HL-60/S4 (cell line): ENCODE measurements around the gene ZNF91.
"Not testable (repeated sequence)": the region's sequence is repeated elsewhere in the genome, so short reads cannot be mapped to it uniquely, and the experiment has no call there.

Experiments
- in situ Hi-C: fragments of 300-500 bp; cut with MboI; formaldehyde crosslinking; loops from 2 replicates; pipeline ENCODE4 v1.14.3; 2022; ENCODE audit warnings: low sequenced_read_pairs

Gene ZNF91

GRCh38 chr19:23395041-23395721, at the start of gene ZNF91:
Gene ZNF91, minus strand, starts transcription at chr19:23395471. Its CDS starts 117 bp downstream, at chr19:23395354.
- in situ Hi-C loops, result no loop called here

GRCh38 chr19:23440791-23441190, 45.5 kb upstream of the ZNF91 start:
- in situ Hi-C loops, result no loop called here

GRCh38 chr19:23440207-23440606, 44.9 kb upstream of the ZNF91 start:
- in situ Hi-C loops, result no loop called here

- in situ Hi-C loops, result no loop called here
Measured at GRCh38 chr19:23439623-23440022, 44.4 kb upstream of the ZNF91 start.

GRCh38 chr19:23437901-23438300, 42.6 kb upstream of the ZNF91 start:
- in situ Hi-C loops, result no loop called here

- in situ Hi-C loops, result no loop called here
Measured at GRCh38 chr19:23436944-23437343, 41.7 kb upstream of the ZNF91 start.

GRCh38 chr19:23436318-23436717, 41.0 kb upstream of the ZNF91 start:
- in situ Hi-C loops, result no loop called here

- in situ Hi-C loops, result no loop called here
Measured at GRCh38 chr19:23420824-23421223, 25.6 kb upstream of the ZNF91 start.

GRCh38 chr19:23419261-23419660, 24.0 kb upstream of the ZNF91 start:
- in situ Hi-C loops, result not testable (repeated sequence)

- in situ Hi-C loops, result no loop called here
Measured at GRCh38 chr19:23415561-23416191, 20.4 kb upstream of the ZNF91 start.

- in situ Hi-C loops, result no loop called here
Measured at GRCh38 chr19:23415034-23415433, 19.8 kb upstream of the ZNF91 start.

- in situ Hi-C loops, result no loop called here
Measured at GRCh38 chr19:23410155-23410554, 14.9 kb upstream of the ZNF91 start.

- in situ Hi-C loops, result no loop called here
Measured at GRCh38 chr19:23409392-23410048, 14.2 kb upstream of the ZNF91 start.

GRCh38 chr19:23407616-23408133, 12.4 kb upstream of the ZNF91 start:
- in situ Hi-C loops, result no loop called here

- in situ Hi-C loops, result no loop called here
Measured at GRCh38 chr19:23406721-23407120, 11.4 kb upstream of the ZNF91 start.

GRCh38 chr19:23406091-23406490, 10.8 kb upstream of the ZNF91 start:
- in situ Hi-C loops, result no loop called here

- in situ Hi-C loops, result no loop called here
Measured at GRCh38 chr19:23404676-23405075, 9.4 kb upstream of the ZNF91 start.

GRCh38 chr19:23403581-23404324, 8.5 kb upstream of the ZNF91 start:
- in situ Hi-C loops, result no loop called here

- in situ Hi-C loops, result no loop called here
Measured at GRCh38 chr19:23403052-23403451, 7.8 kb upstream of the ZNF91 start.

- in situ Hi-C loops, result no loop called here
Measured at GRCh38 chr19:23402388-23402787, 7.1 kb upstream of the ZNF91 start.

- in situ Hi-C loops, result no loop called here
Measured at GRCh38 chr19:23401086-23401610, 5.9 kb upstream of the ZNF91 start.
